Hematopoietic multipotent progenitor cell treated with erythropoietin and hydrocortisone succinate and interleukin-3 and kit ligand, for 8 days (in vitro differentiated cells): ENCODE results near the gene HDAC4.

Experiments
- DNase-seq: peaks from one replicate; pipeline ENCODE4 v3.0.0-alpha.2; 2015

HDAC4 gene

GRCh38 chr2:239262484-239263230 is 138.2 kb downstream of the HDAC4 start:
- DNase-seq: no peak

- DNase-seq: no peak
These were observed 138.9 kb downstream of the HDAC4 start for GRCh38 chr2:239261796-239262483.

- no peak for DNase-seq
These were observed 139.5 kb downstream of the HDAC4 start for GRCh38 chr2:239261356-239261755.

- no peak for DNase-seq
These were observed 140.1 kb downstream of the HDAC4 start for GRCh38 chr2:239260546-239261327.

GRCh38 chr2:239259603-239260298 is 141.1 kb downstream of the HDAC4 start:
- no peak for DNase-seq

GRCh38 chr2:239259173-239259572 is 141.6 kb downstream of the HDAC4 start:
- DNase-seq: no peak

GRCh38 chr2:239258248-239258647 is 142.6 kb downstream of the HDAC4 start:
- DNase-seq: no peak

GRCh38 chr2:239257511-239257937 is 143.3 kb downstream of the HDAC4 start:
- no peak for DNase-seq

GRCh38 chr2:239256350-239256743 is 144.5 kb downstream of the HDAC4 start:
- no peak for DNase-seq

- no peak for DNase-seq
These were observed 145.0 kb downstream of the HDAC4 start for GRCh38 chr2:239255628-239256349.

GRCh38 chr2:239255218-239255617 is 145.6 kb downstream of the HDAC4 start:
- no peak for DNase-seq

- no peak for DNase-seq
These were observed 147.0 kb downstream of the HDAC4 start for GRCh38 chr2:239253701-239254436.

- peak; percentile 25 for DNase-seq
These were observed 147.6 kb downstream of the HDAC4 start for GRCh38 chr2:239253264-239253663.

- no peak for DNase-seq
These were observed 148.0 kb downstream of the HDAC4 start for GRCh38 chr2:239252801-239253200.

GRCh38 chr2:239252393-239252792 is 148.4 kb downstream of the HDAC4 start:
- no peak for DNase-seq

- no peak for DNase-seq
These were observed 148.8 kb downstream of the HDAC4 start for GRCh38 chr2:239251971-239252370.

- no peak for DNase-seq
These were observed 150.4 kb downstream of the HDAC4 start for GRCh38 chr2:239250216-239251081.

GRCh38 chr2:239249776-239250175 is 151.0 kb downstream of the HDAC4 start:
- DNase-seq: no peak

- DNase-seq: no peak
These were observed 151.8 kb downstream of the HDAC4 start for GRCh38 chr2:239249048-239249447.

- no peak for DNase-seq
These were observed 153.2 kb downstream of the HDAC4 start for GRCh38 chr2:239247401-239248245.
